ENCODE data around the gene PRKCH. TPM values are rescaled to one million over a fixed set of nuclear protein-coding genes. Genes with fewer than 3 reads are reported as not detected.
A peak's percentile ranks its signal among the peaks of the same experiment; 100 is the strongest.

Gene PRKCH
- total and polyA plus RNA-seq, 10 of the 15 experiments (the other 5 are each of a cell fraction or from before 2014, with no cell fraction given) = 10.7 to 140 (median 33.2) TPM

- TF ChIP-seq IRF4 (IDR thresholded peaks at IDR 0.05; ENCODE audit: low read depth, low read length) (peak; percentile 89; the same call in 1 of the 2 replicates), EZH2 (IDR thresholded peaks at IDR 0.05; ENCODE audit: borderline replicate concordance, control insufficient read depth, low read depth, low read length) (no peak), STAT1 (conservative IDR thresholded peaks at IDR 0.05) (0 out of 2 replicates have a peak, but pooled peaks have one; percentile 72), YY1 (IDR thresholded peaks at IDR 0.05; ENCODE audit: low read depth, low read length) (peak; percentile 82), TCF12 (IDR thresholded peaks at IDR 0.05; ENCODE audit: low read depth, low read length) (peak; percentile 96), RB1 (IDR thresholded peaks at IDR 0.05; ENCODE audit: borderline replicate concordance) (no peak), PAX8 (IDR thresholded peaks at IDR 0.05) (no peak), SMAD1 (IDR thresholded peaks at IDR 0.05; ENCODE audit: low read depth, partially characterized antibody) (peak; percentile 66), NFXL1 (IDR thresholded peaks at IDR 0.05; ENCODE audit: borderline replicate concordance) (no peak), CBFB (IDR thresholded peaks at IDR 0.05; ENCODE audit: low read depth) (no peak), SRF (IDR thresholded peaks at IDR 0.05; ENCODE audit: low read depth in 2 of 2, low read length in 2 of 2) (no peak), BRCA1 (IDR thresholded peaks at IDR 0.05; ENCODE audit: low read depth, low read length) (no peak), MEF2B (IDR thresholded peaks at IDR 0.05; ENCODE audit: partially characterized antibody, poor library complexity, severe bottlenecking) (peak; percentile 81), SUPT20H (IDR thresholded peaks at IDR 0.05; ENCODE audit: borderline replicate concordance, control insufficient read depth, low read depth, low read length) (no peak), SREBF2 (IDR thresholded peaks at IDR 0.05; ENCODE audit: low read length) (no peak), PBX3 (IDR thresholded peaks at IDR 0.05; ENCODE audit: insufficient replicate concordance, low read depth, low read length) (no peak), MTA2 (IDR thresholded peaks at IDR 0.05; ENCODE audit: low read depth) (no peak), RFX5 (IDR thresholded peaks at IDR 0.05; ENCODE audit: low read depth, low read length) (no peak), HDAC2 (IDR thresholded peaks at IDR 0.05) (no peak), PKNOX1 (IDR thresholded peaks at IDR 0.05) (no peak), IKZF2 (IDR thresholded peaks at IDR 0.05) (peak; percentile 66 to 73; a peak in 3 of 4 replicates)
- TF ChIP-seq, protein P1, sequence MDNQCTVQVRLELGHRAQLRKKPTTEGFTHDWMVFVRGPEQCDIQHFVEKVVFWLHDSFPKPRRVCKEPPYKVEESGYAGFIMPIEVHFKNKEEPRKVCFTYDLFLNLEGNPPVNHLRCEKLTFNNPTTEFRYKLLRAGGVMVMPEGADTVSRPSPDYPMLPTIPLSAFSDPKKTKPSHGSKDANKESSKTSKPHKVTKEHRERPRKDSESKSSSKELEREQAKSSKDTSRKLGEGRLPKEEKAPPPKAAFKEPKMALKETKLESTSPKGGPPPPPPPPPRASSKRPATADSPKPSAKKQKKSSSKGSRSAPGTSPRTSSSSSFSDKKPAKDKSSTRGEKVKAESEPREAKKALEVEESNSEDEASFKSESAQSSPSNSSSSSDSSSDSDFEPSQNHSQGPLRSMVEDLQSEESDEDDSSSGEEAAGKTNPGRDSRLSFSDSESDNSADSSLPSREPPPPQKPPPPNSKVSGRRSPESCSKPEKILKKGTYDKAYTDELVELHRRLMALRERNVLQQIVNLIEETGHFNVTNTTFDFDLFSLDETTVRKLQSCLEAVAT (IDR thresholded peaks at IDR 0.05) = peak; percentile 67; the same call in 1 of the 2 replicates
- TF ChIP-seq, protein P2, sequence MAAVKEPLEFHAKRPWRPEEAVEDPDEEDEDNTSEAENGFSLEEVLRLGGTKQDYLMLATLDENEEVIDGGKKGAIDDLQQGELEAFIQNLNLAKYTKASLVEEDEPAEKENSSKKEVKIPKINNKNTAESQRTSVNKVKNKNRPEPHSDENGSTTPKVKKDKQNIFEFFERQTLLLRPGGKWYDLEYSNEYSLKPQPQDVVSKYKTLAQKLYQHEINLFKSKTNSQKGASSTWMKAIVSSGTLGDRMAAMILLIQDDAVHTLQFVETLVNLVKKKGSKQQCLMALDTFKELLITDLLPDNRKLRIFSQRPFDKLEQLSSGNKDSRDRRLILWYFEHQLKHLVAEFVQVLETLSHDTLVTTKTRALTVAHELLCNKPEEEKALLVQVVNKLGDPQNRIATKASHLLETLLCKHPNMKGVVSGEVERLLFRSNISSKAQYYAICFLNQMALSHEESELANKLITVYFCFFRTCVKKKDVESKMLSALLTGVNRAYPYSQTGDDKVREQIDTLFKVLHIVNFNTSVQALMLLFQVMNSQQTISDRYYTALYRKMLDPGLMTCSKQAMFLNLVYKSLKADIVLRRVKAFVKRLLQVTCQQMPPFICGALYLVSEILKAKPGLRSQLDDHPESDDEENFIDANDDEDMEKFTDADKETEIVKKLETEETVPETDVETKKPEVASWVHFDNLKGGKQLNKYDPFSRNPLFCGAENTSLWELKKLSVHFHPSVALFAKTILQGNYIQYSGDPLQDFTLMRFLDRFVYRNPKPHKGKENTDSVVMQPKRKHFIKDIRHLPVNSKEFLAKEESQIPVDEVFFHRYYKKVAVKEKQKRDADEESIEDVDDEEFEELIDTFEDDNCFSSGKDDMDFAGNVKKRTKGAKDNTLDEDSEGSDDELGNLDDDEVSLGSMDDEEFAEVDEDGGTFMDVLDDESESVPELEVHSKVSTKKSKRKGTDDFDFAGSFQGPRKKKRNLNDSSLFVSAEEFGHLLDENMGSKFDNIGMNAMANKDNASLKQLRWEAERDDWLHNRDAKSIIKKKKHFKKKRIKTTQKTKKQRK (IDR thresholded peaks at IDR 0.05; ENCODE audit: low read depth, low read length) = no peak
Measured at GRCh38 chr14:61438860-61439765, 117.7 kb downstream of the PRKCH start (continued).

All from GM12878 (cell line).